ENCODE results near the gene L3MBTL1.

DNA sequence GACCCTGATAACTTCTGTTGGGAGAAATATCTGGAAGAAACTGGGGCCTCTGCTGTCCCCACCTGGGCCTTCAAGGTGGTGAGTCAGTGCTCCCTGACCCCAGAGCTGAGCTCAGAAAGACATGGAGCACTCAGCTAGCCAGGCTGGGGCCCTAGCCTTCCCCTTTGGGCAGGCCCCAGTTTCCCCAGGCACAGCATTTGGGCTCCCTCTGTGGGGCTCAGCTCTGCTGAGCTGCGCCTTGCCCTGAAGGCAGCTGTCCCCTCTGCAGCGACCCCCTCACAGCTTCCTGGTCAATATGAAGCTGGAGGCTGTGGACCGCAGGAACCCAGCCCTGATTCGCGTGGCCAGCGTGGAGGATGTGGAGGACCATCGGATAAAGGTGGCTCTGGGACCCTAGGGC, 26.5 kb downstream of the L3MBTL1 start:
- TF ChIP-seq, protein P1, sequence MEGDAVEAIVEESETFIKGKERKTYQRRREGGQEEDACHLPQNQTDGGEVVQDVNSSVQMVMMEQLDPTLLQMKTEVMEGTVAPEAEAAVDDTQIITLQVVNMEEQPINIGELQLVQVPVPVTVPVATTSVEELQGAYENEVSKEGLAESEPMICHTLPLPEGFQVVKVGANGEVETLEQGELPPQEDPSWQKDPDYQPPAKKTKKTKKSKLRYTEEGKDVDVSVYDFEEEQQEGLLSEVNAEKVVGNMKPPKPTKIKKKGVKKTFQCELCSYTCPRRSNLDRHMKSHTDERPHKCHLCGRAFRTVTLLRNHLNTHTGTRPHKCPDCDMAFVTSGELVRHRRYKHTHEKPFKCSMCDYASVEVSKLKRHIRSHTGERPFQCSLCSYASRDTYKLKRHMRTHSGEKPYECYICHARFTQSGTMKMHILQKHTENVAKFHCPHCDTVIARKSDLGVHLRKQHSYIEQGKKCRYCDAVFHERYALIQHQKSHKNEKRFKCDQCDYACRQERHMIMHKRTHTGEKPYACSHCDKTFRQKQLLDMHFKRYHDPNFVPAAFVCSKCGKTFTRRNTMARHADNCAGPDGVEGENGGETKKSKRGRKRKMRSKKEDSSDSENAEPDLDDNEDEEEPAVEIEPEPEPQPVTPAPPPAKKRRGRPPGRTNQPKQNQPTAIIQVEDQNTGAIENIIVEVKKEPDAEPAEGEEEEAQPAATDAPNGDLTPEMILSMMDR (conservative IDR thresholded peaks at IDR 0.05; ENCODE audit: low read depth, low read length) = no peak
- no peak for TF ChIP-seq POLR2A (IDR thresholded peaks at IDR 0.05; ENCODE audit: low read depth, low read length)

Measured in IMR-90 (cell line).